B cell (primary cell): ENCODE data around the gene CEP112.

ENCODE experiments used
- CTCF ChIP-seq: fragments of 200-600 bp; IDR thresholded peaks from one replicate; pipeline ENCODE4 v1.8.0; 2022; ENCODE audit warnings: antibody characterized with exemption, mild to moderate bottlenecking
- EZH2 ChIP-seq: IDR thresholded peaks from 2 replicates; pipeline ENCODE4 v1.6.1; 2012; ENCODE audit warnings: borderline replicate concordance, low read depth, mild to moderate bottlenecking, moderate library complexity, low read length; ENCODE audit not compliant: insufficient read depth, poor library complexity, severe bottlenecking

- no peak for TF ChIP-seq EZH2
- TF ChIP-seq CTCF = no peak
These were observed 513.4 kb downstream of the CEP112 start for GRCh38 chr17:65678546-65678945.
